ENCODE results near the gene PLPP2. TPM values are rescaled to one million over a fixed set of nuclear protein-coding genes. Genes with fewer than 3 reads are reported as not detected.

Gene PLPP2
- total RNA-seq, 1 donor from 2014 or later = 8.0 TPM

- H3K27ac Mint-ChIP-seq = no peak overlapping the region
- no peak overlapping the region for H3K4me3 Mint-ChIP-seq
- H3K36me3 Mint-ChIP-seq = peaks cover 46% of the 10 kb centered on the region
- no peak for DNase-seq (ENCODE audit: low spot score in 2 of 2, unreplicated experiment in 2 of 2)
- no peaks in the 10 kb centered on the region for H3K27me3 Mint-ChIP-seq (ENCODE audit: low read depth)
- TF ChIP-seq CTCF (IDR thresholded peaks at IDR 0.05; ENCODE audit: unreplicated experiment) = no peak
- H3K9me3 Mint-ChIP-seq = peaks cover 19% of the 10 kb centered on the region
- no peaks in the 10 kb centered on the region for H3K4me1 Mint-ChIP-seq
Observed at GRCh38 chr19:328025-328505, 36.9 kb upstream of the PLPP2 start.

GRCh38 chr19:327291-328024 is 36.3 kb upstream of the PLPP2 start:
- no peak for TF ChIP-seq CTCF (IDR thresholded peaks at IDR 0.05; ENCODE audit: unreplicated experiment)
- H3K4me1 Mint-ChIP-seq = no peaks in the 10 kb centered on the region
- H3K9me3 Mint-ChIP-seq = peaks cover 19% of the 10 kb centered on the region
- H3K4me3 Mint-ChIP-seq = no peak overlapping the region
- no peaks in the 10 kb centered on the region for H3K27me3 Mint-ChIP-seq (ENCODE audit: low read depth)
- H3K27ac Mint-ChIP-seq = no peak overlapping the region
- H3K36me3 Mint-ChIP-seq = peaks cover 46% of the 10 kb centered on the region
- DNase-seq (ENCODE audit: low spot score in 2 of 2, unreplicated experiment in 2 of 2) = no peak

- Mint-ChIP-seq H3K36me3 (peaks cover 46% of the 10 kb centered on the region), H3K4me1 (no peaks in the 10 kb centered on the region), H3K27me3 (ENCODE audit: low read depth) (no peaks in the 10 kb centered on the region), H3K9me3 (peaks cover 19% of the 10 kb centered on the region), H3K27ac (no peak overlapping the region), H3K4me3 (no peak overlapping the region)
- no peak for DNase-seq (ENCODE audit: low spot score in 2 of 2, unreplicated experiment in 2 of 2)
- TF ChIP-seq CTCF (IDR thresholded peaks at IDR 0.05; ENCODE audit: unreplicated experiment) = no peak
Observed at GRCh38 chr19:326871-327270, 35.7 kb upstream of the PLPP2 start.

- H3K4me1 Mint-ChIP-seq = no peaks in the 10 kb centered on the region
Observed at GRCh38 chr19:325937-326565, 34.8 kb upstream of the PLPP2 start.

More at GRCh38 chr19:325937-326565, 34.8 kb upstream of the PLPP2 start:
- Mint-ChIP-seq H3K27ac (no peak overlapping the region), H3K9me3 (peaks cover 20% of the 10 kb centered on the region), H3K36me3 (peaks cover 48% of the 10 kb centered on the region), H3K4me3 (no peak overlapping the region), H3K27me3 (ENCODE audit: low read depth) (no peaks in the 10 kb centered on the region)
- DNase-seq (ENCODE audit: low spot score in 2 of 2, unreplicated experiment in 2 of 2) = no peak
- TF ChIP-seq CTCF (IDR thresholded peaks at IDR 0.05; ENCODE audit: unreplicated experiment) = no peak

Measured in mesothelial cell of epicardium (in vitro differentiated cells).